Skin of body (tissue), 3 donors: ENCODE measurements around the gene ERI3. TPM values are rescaled to one million over a fixed set of nuclear protein-coding genes. Genes with fewer than 3 reads are reported as not detected.
"Not testable (repeated sequence)": the region's sequence is repeated elsewhere in the genome, so short reads cannot be mapped to it uniquely, and the experiment has no call there.

Source experiments
- DNase-seq: peaks from one replicate; lab custom pipeline; 2025; lab: John Stamatoyannopoulos, UW
- small RNA-seq: library from RNA; depleted of rRNA; stranded (forward); fragments of <200 nt; gene quantifications from one replicate; pipeline ENCODE3, GENCODE V24; 2014; ENCODE audit warnings: low replicate concordance
- total RNA-seq: library from RNA; depleted of rRNA; stranded (reverse); fragments of >200 nt; gene quantifications from one replicate; pipeline ENCODE4 v1.2.3, GENCODE V29; 2014

The ERI3 gene
- total RNA-seq, 1 donor from 2014 or later: 31.0 TPM

DNA sequence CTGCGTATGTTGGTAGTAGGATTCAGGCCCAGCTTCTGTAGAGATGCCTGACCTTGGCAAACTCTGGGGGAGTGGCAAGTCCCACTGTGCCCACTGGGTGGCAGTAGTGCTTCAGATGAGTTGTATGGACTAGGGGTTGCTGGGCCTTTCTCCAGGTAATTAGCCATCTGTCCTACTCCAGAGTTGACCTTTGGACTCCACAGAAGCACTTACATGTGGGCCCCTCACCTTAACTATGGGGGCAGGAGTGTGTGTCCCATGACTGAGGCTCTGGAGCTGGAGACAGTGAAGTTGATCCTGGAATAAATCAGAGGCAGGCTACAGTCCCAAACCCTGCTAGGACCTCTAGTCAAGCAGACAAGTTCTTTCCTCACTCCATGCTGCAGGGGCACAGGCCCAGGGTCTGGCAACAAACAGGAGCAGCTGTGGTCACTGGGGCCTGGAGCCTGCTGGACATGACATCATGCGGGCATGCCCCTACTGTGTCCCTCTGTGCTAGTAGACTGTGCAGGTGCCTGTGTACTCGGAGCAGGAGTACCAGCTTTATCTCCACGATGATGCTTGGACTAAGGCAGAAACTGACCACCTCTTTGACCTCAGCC lies 137.1 kb downstream of the ERI3 start:
- DNase-seq: peak; percentile 51

DNA sequence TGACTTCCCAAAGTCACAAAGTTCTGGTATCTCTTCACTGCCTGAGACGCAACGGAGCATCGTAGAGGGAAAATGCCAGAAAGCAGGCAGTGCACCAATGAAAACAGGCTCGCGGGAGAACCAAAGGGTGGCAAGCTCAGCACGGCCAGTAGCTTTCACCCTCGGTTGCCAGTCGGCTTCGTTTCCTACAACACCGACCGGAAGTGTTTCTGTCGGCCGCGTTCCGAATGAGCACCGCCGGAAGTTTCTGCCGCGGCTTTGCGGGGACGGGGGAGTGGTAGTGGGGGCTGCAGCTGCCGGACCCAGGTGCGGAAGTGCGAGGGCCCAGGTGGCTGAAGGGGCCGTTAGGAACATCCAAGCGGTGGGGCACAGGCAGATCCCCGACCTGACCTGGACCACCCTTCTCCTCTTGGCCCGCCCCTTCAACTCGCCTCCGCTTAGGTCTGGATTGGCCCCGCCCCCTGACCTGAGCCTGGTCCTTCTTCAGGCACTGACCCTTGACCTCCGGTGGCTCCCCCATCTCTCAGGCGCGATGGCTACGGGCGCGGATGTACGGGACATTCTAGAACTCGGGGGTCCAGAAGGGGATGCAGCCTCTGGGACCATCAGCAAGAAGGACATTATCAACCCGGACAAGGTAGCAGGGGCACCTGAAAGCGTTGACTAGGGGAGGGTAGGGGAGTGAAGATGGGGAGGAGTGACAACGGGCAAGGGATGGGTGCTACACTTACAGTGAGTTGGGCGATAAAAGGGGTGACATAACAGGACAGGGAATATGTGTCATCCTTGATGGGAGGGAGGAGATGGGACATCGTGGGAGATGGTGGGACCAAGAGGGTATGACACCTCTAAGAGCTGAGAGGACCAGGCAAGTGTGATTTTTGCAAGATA lies 141.6 kb downstream of the ERI3 start, which contains the start of gene DMAP1:
Gene DMAP1 (plus strand): TSS at position 250 of the 891 bp plus-strand sequence. CDS start 283 bp downstream, at position 533.
- peak; percentile 80 for DNase-seq

DNA sequence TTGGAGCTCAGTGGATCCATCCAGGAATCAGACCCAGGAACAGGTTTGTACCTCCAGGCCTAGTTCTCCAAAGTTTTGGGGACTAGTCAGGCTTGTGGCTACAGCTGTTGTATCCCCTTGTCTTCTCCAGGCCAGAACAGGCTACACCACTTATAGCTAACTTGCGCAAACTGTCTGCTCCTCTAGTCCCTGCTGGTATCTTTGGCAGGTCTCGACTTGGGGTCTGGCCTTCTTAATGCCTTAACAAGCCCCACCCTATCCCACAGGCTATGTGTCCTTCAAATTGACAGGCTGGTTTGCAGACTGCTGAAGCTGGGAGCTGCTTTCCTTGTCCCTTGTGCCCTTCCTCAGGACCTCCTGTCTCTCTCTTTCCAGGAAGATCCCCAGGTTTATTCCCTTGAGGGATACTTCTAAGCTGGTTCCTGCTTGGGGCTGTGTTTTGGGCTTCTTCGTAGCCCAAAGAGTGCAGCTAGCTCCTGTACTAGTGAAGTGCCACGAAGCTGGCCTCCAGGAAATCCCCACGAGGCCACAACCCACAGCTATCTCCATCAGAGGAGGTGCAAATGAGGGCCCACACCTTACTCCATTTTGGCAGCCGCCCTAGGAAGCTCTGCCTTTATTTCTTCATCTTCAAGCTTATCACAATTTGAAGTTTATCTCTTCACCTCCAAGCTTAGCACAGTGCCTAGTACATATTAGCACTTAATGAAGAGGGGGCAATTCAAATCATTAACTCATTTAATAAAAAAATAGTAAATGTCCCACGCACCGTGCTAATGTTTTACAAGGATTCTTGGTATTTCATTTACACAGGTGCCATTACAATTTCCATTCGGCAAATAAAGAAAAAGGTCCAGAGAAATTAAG lies 142.5 kb downstream of the ERI3 start:
- no peak for DNase-seq

DNA sequence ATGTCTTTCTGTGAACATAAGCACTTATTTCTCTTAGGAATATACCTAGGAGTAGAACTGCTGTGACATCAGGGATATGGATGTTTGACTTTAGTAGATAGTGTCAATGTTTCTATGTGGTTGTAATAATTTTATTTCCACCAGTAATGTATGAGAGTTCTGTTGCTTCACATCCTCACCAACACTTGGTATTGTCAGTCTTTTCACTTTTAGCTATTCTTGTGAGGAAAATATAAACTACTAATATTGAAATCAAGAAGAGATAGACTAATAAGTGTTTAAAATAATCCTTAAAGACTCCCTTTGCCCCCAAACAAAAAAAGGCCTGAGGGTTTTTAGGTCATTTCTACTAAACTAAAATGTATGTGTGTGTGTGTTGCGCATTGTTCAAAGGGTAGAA lies 144.5 kb downstream of the ERI3 start:
- no peak for DNase-seq

DNA sequence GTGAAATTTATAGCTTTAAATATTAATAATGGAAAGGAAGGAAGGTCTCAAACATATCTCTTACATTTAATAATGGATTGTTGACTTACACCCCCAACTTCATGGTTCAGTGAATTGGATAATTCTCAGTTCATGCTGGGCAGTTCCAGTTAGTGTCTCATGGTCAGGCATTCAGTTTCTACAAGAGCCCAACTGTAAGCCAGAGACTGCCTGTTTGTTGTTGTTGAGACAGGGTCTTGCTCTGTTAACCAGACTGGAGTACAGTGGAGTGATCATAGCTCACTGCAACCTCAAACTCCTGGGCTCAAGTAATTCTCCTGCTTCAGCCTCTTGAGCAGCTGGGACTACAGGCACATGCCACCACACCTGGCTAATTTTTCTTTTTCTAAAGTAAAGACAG lies 146.8 kb downstream of the ERI3 start:
- DNase-seq: no peak

DNA sequence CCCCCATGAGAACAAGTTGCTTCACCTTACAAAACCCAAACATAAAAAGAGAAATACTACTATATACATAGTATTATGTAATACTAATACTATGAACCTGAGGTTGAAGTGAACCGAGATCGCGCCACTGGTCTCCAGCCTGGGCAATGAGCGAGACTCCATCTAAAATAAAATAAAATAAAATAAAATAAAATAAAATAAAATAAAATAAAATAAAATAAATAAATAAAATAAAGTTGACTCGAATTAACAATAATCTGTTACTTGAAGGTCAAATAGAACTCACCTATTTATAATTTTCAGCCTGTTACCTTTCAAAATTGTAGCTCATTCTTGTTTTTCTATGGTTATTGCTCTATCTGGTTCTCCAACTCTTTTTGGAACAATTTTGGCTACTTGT lies 148.5 kb downstream of the ERI3 start:
- not testable (repeated sequence) for DNase-seq

DNA sequence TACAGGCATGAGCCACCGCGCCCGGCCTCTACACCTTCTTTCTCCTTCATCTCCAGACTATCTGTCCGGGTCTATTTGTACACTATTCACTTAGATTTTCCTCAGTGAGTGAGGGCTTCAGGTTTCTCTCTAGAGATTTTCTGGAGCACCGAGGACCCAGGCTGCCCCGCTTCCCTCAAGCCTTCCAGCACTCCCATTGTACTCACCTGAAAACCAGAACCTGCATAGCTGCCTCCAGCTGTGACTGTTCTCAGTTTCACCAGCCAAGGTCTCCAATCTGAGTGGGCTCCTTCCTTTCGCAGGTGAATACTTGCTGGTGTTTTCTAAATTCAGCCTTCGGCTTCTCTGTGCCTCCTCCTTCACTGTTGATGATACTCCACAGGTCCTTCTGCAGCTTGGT lies 154.7 kb downstream of the ERI3 start:
- DNase-seq: no peak

DNA sequence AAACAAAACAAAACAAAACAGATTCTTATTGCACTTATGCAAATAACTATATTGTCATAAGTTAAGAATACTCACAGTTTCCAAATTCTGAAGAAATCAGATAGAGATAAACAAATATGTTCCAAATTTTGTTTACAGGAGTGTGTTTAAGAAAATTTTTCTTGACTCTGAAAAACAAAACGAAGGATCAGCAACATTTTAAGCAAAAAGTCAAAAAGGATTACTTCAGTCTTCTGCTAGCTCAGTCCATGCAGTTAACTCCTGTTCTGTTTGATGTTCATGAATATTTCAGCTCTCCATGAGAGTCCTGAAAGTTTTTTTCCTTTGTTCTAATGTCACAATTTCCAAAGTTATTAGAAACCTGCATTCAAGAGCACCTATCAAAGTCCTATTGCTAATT lies 180.4 kb downstream of the ERI3 start:
- DNase-seq: no peak

Small RNA genes within 50 kb of the gene (small RNA-seq; reads per million reads assigned to genes)
- not detected for gene AL035417.1
- gene RNU6-369P: not detected

Other genes starting within 250 kb of the ERI3 start
- not detected for gene KLF17, start 236.4 kb downstream of the ERI3 start, total RNA-seq
- not detected for gene KLF18, start 213.6 kb downstream of the ERI3 start, total RNA-seq
- 27.1 TPM for gene DMAP1, start 141.8 kb downstream of the ERI3 start, total RNA-seq
- 22.9 TPM for gene RNF220, start 50.0 kb upstream of the ERI3 start, total RNA-seq